GM19452 (cell line): ENCODE measurements around the gene ZNF282.
"Not testable (repeated sequence)": the region's sequence is repeated elsewhere in the genome, so short reads cannot be mapped to it uniquely, and the experiment has no call there.

Experiments
- ATAC-seq: cut with Tn5 transposase; IDR thresholded peaks from one replicate; pipeline ENCODE4 v1.9.1; 2021; ENCODE audit not compliant: unreplicated experiment

Gene ZNF282

DNA sequence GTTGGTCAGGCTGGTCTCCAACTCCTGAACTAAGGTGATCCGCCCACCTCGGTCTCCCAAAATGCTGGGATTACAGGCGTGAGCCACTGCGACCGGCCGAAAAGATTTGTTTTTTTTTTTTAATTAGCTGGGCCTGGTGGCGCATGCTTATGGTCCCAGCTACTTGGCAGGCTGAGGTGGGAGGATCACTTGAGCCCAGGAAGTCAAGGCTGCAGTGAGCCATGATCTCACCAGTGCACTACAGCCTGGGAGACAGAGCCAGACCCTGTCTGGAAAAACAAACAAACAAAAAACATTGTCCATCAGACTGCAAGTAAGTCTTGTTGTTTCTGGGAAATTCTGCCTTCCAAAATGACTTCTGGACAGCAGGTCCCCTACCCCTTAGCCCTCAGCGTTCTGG, 27.8 kb downstream of the ZNF282 start:
- ATAC-seq, result no peak

DNA sequence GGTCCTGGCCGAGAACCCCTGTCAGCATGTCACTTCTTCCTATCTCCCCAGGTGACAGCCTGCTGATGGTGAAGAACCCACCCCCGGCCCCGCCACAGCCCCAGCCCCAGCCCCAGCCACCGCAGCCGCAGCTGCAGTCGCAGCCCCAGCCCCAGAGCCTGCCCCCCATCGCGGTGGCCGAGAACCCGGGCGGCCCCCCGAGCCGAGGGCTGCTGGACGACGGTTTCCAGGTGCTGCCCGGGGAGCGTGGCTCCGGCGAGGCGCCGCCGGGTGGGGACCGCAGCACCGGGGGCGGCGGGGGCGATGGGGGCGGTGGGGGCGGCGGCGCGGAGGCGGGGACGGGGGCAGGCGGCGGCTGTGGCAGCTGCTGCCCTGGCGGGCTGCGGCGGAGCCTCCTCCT, 28.4 kb downstream of the ZNF282 start:
- ATAC-seq, result no peak

GRCh38 chr7:149224352-149224751, 29.0 kb downstream of the ZNF282 start:
- no peak for ATAC-seq

GRCh38 chr7:149225106-149225505, 29.8 kb downstream of the ZNF282 start:
- no peak for ATAC-seq

DNA sequence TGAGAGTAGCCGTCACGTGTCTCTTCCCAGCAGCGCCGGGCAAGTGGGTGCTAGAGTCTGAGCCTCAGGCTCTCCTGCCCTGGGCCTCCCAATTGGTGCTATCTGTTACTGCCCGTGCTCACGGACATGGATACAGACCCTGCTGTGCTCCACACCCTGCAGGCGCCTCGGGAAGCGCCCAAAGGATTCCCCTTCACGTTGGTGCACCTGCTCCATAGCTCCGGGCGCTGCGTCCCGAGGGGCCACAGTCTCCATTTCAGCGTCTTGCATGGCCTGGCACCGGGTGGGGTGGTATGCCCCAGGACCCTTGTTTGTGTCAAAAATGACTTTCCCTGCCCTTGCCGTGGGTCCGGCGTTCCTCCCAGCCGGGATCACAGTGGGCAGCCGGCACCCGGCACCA, 30.3 kb downstream of the ZNF282 start:
- no peak for ATAC-seq

DNA sequence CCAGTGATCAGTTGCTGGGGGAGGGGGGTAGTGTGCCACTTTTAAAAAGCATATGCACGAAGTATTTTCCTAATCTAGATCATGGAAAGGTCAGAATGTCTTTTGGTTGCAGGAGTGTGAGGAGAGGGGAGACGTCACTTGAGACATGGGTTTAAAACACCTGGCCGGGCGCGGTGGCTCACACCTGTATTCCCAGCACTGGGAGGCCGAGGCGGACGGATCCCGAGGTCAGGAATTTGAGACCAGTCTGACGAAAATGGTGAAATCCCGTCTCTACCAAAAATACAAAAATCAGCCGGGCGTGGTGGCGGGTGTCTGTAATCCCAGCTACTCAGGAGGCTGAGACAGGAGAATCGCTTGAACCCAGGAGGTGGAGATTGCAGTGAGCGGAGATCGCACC, 31.0 kb downstream of the ZNF282 start:
- ATAC-seq, result not testable (repeated sequence)

DNA sequence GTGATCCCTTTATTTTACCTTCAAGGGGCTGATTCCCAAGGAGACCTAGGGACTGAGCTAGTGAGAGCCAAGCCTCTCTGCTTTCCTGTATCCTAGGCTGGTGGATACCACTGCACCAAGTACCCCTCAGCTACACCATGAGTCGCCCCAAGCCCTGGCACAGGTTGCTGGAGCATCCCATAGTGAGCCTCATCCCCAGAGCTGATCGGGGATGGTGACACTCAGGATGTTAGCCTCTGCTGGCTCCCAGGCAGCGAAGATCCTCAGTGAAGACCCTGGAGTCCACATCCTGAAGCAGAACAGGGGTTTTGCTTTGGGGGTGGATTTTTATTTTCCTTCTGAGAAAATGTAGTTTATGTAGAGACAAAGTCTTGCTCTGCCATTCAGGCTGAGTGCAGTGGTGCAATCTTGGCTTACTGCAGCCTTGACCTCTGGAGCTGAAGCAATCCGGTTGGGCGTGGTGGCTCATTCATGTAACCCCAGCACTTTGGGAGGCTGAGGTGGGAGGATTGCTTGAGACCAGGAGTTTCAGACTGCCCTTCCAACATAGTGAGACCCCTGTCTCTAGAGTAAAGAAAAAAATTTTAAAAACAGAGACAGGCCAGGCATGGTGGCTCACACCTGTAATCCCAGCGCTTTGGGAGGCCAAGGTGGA, 31.6 kb downstream of the ZNF282 start:
- ATAC-seq, result no peak

DNA sequence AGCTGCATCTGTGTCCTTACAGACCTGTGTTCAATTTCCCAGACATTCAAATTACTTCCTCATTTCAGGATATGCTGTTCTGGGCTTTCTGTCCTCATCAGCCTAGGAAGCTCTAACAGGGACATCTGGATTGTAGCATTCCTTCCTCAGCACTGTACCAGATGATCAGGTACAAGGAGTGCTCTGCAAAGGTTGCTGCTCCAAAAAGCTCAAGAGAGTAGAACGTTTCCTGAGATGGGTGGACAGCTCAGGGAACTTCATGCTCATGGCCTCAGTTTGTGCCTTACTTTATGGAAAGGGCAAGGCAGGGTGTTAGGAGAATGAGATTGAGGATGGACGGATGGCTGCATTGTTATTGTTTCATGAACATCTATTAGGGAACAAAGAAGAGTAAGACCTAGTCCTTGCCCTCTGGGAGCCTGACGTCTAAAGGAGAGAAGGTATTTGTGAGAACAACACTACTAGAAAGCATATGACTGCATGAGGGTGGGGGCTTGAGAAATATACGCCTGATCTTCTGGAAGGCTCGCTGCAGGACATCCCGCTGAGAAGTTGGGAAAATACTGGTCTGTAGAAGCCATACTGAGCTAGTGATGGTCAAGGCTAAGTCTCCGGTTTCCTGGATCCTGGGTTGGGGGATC, 33.6 kb downstream of the ZNF282 start:
- ATAC-seq, result no peak

GRCh38 chr7:149229526-149229925, 34.2 kb downstream of the ZNF282 start:
- no peak for ATAC-seq

DNA sequence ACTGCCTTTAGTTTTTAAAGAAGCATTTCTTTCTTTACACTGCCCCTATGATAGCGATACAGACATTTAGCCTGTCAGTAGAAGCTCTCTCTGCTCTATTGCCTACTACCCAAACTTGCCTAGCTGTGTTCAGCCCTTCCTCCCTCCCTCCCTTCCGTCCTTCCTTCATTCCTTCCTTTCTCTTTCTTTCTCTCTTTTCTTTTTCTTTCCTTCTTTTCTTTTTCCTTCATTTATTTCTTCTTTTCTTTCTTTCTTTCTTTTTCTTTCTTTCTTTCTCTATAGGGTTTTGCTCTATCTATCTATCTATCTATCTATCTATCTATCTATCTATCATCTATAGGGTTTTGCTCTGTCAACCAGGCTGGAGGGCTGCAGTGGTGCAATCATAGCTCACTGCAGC, 37.0 kb downstream of the ZNF282 start:
- ATAC-seq, result no peak

- not testable (repeated sequence) for ATAC-seq
Measured at GRCh38 chr7:149233655-149234204, 38.4 kb downstream of the ZNF282 start.

DNA sequence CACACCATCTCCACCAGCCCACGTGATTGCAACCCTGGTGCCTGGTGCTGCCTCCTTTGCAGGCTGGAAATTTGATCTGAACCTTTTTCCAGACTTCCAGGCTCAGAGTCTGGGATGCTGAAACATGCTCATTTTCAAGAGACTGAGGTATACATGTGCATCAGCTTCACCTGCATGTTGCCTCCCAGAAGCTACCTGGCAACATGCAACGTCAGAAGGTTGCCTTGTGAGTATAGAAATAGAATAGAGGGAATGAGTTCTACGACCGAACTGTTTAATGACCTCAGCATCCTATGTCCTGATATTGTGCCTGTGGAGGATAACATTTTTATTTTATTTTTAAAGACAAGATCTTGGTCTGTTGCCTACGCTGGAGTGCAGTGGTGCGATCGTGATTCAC, 42.2 kb downstream of the ZNF282 start:
- no peak for ATAC-seq

DNA sequence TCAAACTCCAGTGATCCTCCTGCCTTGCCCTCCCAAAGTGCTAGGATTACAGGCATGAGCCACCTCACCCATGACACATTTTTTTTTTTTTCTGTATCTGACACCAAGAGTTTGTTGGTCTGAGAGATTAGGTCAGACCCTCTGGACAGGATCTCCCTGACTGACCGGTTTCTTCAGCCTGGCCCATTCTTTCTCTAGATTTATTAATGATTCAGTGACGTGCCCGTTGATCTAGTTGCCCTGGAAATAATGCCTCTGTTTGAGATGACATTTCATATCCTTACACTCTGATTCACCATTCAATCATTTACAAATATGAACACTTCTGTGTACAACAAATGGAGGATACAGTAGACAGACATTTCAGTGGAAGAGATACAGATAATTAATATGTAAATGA, 42.7 kb downstream of the ZNF282 start:
- ATAC-seq, result no peak

DNA sequence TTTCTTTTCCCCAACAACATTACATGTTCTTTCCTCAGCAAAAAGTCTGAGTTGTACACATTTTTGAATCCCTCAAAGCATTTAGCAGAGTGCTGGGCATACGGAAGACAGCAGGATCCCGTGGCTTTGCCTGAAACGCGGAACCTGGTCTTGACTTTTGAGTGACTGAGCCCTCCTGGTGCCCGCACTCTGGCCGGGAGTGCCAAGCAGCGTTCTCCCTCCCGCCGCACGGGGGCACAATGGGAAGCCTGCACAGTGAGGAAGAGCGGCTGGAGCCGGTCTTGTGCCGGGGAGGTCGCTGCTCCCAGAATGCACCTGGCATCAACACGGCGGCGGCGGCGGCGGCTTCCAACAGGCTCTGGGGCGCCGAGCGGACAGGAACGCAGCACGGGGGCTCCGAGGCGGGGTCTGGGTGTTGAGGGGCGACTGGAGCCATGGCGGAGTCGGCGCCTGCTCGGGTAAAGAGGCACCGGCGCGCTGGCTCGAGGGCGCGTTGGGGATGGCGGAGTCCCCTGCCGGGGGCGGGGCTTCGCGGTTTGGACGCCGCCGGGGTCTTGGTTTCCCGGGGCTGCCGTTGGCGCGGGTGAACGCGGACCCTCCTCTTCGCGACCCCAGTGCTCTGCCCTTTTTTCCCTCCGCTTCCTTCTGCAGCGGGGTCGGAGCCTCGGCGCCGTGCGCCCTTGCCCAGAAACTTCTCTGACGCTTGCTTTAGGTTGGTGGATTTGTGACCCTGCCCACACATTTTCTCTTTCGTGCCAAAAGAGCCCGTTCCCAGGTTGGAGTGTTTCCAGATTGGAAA, 44.2 kb downstream of the ZNF282 start, which contains the start of gene ZNF212:
ZNF212 (plus strand) TSS at position 307 of the 799 bp plus-strand sequence; CDS start at position 435, 128 bp downstream.
- ATAC-seq, result peak; percentile 99

GRCh38 chr7:149240637-149241036, 45.3 kb downstream of the ZNF282 start:
- no peak for ATAC-seq

- ATAC-seq, result no peak
Measured at GRCh38 chr7:149241696-149242095, 46.4 kb downstream of the ZNF282 start.

DNA sequence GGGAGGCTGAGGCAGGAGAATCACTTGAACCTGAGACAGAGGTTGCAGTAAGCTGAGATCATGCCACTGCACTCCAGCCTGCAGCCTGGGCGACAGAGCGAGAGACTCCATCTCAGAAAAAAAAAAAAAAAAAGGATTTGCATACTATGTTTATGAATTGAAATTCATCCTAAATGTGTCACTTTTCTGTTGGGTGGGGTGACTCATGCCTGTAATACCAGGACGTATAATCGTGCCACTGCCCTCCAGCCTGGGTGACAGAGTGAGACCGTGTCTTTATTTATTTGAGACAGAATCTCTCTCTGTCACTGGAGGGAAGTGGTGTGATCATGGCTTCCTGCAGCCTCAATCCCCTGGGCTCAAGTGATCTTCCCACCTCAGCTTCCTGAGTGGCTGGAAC, 49.9 kb downstream of the ZNF282 start:
- peak; percentile 70 for ATAC-seq

DNA sequence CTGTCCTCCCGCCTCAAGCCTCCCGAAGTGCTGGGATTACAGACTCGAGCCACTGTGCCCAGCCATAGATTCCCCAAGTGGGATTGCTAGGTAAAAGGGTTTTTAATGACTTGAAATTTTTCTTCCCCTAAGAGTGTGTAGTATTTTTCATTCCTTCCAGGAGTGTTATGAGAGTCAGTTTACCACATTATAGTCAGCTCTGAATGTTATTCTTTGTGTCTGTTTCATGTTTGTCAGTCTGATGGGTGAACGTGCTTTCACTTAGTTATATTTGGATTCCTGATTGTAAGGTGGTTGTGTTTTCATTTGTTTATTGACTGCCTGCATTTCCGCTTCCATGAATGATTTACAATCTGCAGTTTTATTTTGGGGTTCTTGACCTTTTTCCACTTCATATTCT, 50.4 kb downstream of the ZNF282 start:
- peak; percentile 40 for ATAC-seq

DNA sequence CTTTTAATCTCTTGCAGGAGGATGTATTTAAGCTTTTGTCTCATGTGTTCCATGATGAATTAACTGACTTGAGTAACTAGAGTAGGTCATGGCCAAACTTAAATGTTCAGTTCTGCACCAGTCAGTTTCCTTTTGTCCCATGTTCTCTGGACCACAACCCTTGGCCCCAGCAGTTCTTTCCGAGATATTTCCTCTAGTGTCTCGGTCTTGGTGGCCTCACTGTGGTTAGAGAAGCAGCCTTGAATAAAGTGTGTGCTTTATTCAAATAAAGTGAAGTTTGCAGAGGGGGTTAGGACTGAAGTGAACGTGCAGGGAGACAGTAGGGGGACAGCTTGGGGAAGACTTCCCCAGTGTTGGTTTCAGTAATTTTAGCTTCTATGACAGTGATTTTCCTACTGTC, 53.4 kb downstream of the ZNF282 start:
- ATAC-seq, result no peak

- ATAC-seq, result not testable (repeated sequence)
Measured at GRCh38 chr7:149250151-149250550, 54.8 kb downstream of the ZNF282 start.

DNA sequence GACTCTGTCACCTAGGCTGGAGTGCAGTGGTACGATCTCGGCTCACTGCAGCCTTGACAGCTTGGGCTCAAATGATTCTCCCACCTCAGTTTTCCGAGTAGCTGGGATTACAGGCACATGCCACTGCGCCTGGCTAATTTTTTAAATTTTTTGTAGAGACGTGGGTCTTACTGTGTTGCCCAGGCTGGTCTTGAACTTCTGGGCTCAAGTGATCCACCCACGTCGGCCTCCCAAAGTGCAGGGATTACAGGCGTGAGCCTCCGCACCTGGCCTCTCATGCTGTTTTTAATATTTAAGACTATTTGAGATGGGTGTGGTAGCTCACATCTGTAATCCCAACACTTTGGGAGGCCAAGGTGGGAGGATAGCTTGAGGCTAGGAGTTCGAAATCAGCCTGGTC, 56.2 kb downstream of the ZNF282 start:
- not testable (repeated sequence) for ATAC-seq

DNA sequence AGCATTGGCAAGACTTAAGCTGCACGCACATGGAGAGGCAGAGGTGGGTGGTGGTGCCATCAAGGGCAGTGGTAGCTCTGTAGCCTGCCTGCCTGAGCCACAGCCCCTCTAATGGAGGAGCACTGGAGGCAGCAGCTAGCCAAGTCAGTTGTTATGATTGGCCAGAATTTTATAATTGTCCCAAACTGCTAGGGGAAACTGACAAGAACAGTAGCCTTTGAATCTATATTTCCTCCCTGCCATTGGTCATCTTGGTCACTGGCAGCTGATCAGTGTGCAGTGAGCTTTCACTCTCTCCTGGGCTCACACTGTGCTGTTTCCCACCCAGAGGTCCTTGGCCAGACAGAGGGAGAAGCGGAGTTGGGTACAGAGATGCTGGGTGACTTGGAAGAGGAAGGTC, 57.0 kb downstream of the ZNF282 start:
- ATAC-seq, result no peak
